Suppressor macrophage treated with lipopolysaccharide for 4 hours (primary cell): Measurements from ENCODE around the gene AKT1S1.

ENCODE experiments used
- DNase-seq: peaks from one replicate; pipeline ENCODE4 v3.0.0-alpha.2; 2020

The AKT1S1 gene

DNA sequence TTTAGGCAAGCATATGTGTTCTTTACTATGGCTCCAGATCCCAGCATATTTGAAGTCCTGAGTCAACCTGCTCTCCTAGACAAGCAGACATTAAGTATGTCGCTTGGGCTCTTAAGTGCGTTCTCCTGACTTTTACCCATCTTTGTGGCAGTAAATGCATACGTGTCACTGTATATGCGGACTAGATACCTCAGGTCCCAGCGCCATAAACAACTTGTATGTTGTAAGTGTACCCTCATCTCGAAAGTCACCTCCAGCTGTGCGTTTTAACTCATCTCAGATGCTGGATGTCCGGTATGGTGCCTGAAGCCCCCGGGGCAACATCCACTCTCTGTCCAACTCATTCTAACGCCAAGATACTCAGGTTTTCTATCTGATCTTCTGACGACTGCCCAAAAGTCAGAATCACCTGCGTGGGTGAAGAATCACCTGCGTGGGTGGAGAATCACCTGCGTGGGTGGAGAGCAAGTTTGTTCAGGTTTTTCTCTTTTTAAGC is 24.5 kb downstream of the AKT1S1 start:
- DNase-seq: no peak

DNA sequence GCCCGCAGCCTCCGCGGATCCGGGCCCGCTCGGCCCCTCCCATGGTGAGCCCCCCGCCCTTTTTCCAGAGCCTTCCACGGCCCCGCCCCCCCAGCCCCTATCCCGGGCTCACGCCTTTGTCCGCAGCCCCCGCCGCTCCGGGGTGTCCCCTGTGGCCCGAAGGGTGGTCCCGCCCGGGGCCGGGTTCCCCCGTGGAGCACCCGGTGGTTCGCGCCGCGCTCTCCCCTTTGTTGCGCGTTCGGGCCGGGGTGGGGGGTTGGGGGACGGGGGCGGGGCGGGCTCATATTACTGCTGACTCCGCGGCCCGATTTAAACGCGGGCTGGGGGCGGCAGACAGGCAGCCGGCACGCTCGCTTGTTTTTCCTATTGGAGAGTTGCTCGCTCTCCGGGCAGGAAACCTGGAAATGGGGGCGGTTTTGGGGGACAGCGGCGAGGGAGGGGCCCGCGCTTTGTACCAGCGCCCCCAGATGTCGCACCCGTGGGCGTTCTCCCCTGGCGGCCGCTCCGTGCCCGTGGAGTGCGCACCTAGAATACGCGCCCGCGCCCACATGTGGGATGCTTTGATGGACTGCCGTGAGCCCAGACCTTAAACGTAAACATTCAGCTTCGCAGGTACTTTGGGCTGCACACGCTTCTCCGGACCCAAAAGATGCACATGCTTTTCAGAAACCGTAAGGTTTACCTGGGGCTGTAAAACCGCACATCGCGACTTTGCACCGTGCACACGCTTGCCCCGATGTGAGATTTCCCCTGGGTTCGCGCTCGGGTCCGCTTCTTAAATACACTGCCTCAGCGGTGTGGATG is 25.5 kb downstream of the AKT1S1 start:
- DNase-seq: no peak

DNA sequence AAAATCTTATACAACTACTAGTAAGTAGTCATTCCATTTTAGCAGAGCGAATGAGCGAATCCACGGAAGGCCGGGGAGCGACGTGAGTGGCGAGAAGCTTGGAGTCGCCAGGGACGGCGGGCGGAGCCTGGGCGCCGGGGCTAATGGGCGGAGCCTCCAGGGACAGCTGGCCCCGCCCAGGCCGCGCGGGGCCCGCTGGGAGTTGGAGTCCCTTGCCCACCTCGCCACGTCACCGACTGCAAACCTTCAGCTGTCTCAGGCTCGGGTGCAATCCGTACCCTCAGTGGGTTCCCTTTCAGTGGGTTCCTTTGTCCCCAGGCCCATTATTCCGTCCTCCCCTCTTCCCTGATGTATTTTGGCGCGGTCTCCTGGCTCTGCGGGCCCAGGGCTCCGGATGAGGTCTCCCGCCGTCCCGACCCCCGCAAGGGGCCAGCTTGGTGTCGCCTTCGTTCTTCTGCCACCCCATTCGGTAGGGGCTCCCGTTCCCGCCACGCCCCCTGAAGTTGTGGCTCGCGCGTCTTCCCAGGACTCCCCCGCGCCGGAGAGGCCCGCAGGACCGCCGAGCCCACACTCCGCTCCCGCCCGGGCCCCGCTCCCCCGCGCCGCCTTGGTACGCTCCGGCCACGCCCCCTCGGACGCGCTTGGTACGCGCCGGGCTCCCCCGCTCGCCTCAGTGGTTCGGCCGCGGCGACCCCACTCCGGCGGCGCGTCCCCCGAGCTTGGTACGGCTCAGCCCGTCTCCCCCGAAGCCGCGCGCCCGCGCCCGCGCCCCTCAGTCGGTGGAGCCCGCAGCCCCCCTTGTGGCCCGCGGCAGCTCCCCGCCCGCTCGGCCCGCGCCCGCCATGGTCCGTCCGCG is 26.4 kb downstream of the AKT1S1 start, which contains the start of gene PTOV1:
Gene PTOV1, plus strand, starts transcription at position 673 of the 856 bp plus-strand sequence.
- peak; percentile 97 for DNase-seq

DNA sequence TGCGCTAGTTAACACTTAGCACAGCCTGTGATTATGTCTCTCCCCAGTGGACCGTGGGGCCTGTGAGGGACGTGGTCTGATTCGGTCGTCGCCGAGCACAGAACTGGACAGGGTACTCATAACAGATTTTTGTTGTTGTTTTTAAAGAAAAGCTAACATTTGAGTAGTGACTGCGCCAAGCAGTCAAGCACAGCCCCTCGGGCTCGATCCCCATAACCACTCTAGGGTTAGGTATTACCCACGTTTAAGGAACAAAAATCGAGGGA is 27.0 kb downstream of the AKT1S1 start:
- DNase-seq: no peak

DNA sequence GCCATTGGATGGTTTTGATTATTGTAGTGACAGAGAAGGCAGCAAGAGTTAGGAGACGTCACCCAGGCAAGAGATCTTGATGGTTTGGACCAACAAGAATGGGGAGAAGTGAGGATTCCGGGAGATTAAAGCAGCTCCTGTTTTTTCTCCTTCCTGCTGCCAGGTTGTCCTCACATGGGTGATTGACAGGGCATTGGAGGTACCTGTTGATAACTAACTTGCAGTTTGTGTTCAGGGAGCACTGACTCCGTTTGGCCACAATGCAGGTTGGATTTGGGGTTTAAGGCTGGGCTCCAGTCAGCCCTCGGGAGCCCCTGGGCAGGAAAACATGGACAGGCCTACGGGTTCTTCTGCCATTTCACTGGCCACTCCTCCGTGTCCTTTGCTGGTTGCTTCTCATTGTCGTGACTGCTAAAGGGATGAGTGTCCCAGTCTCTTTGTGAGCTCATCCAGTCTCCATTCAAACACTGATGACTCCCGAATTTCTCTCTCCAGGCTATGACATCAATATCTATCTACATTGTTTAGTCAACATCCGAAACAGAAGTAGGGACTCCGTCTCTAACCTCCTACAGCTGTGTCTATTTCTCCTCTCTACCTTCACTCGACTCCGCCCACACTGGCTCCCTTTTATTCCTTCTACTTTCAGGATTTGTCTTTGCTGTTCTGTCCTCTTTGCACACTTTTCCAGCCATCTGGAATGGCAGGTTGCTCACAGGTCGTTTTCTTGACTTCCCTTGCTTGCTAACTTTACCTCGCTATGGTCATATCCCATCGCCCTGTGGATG is 27.5 kb downstream of the AKT1S1 start:
- no peak for DNase-seq

DNA sequence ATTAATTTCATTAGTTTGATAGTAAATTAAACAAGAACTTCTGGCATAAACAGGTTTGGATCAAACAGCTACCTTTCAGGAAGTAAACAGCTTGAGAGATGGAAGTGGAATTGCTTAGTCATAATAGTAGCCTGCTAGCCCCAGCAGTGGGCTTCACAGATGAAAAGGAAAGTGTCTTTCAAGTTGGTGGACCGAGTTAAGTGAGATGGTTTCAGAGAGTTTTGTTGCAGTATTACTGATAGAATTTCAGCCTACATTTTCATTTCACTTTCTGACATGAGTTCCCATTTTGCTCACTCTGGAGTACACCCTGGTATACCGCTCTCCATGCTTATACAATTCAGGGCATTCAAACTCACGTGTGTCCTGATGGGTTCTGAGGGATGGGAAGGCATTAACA is 28.2 kb downstream of the AKT1S1 start:
- no peak for DNase-seq

DNA sequence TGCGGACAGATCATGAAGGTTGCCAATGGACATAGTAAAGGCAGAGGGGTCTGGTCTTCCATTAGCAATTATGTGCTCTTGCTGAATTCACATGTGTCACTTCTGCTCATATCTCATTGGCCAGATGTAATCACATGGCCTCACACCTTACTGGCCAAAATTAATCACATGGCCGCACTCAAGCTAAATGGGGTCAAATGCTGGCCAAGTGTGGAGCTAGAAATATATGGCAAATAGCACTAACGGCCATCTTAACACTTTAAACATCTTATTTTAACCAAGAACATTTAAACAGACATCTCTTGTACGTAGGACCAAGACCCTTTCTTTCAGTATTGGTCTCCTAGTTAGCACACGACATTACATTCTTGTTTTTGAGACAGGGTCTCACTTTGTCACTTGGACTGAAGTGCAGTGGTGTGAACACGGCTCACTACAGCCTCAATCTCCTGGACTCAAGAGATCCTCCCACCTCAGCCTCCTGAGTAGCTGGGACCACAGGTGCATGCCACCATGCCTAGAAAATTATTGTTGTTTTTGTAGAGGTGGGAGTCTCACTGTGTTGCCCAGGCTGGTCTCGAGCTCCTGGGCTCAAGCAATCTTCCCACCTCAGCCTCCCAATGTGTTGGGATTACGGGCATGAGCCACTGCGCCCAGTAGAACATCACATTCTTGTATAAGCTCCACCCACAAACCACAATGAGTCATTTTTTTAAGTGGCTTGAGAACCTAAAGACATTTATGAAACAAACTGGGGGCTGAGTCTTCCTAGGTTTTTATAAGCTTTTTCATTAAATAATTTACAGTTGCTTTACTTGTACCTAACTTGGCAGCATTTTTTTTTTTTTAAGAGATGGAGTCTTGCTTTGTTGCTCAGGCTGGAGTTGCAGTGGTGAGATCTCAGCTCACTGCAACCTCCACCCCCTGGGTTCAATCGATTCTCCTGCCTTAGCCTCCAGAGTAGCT is 29.1 kb downstream of the AKT1S1 start:
- DNase-seq: peak; percentile 79

DNA sequence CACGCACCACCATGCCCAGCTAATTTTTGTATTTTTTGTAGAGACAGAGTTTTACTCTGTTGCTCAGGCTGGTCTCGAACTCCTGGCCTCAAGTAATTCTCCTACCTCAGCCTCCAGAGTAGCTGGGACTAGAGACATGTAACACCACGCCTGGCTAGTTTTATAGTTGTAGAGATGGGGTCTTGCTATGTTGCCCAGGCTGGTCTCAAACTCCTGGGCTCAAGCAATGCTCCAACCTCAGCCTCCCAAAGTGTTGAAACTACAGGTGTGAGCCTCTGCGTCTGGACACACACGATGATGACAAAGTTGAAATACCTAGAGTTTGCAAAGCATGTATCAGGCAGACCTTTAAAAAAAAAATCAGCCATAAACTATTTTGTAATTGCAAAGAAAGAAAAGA is 30.7 kb downstream of the AKT1S1 start:
- no peak for DNase-seq

DNA sequence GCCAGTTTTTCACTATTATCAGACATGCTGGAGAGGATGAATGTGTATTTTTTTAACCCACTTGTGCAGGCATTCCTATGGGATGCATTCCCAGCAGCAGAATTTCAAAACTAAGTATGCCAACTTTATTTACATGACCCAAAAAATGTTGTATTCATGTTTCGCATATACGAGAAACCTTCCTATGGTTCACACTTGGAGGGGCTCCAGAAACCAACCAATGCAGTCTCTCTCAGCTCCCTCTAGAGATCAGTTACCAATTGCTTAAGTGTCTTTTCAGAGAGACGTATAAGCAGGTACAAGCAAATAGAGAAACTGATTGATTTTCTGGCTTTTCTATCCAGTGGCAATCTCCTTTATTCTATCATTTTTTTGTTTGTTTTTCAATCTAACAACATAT is 31.7 kb downstream of the AKT1S1 start:
- no peak for DNase-seq

DNA sequence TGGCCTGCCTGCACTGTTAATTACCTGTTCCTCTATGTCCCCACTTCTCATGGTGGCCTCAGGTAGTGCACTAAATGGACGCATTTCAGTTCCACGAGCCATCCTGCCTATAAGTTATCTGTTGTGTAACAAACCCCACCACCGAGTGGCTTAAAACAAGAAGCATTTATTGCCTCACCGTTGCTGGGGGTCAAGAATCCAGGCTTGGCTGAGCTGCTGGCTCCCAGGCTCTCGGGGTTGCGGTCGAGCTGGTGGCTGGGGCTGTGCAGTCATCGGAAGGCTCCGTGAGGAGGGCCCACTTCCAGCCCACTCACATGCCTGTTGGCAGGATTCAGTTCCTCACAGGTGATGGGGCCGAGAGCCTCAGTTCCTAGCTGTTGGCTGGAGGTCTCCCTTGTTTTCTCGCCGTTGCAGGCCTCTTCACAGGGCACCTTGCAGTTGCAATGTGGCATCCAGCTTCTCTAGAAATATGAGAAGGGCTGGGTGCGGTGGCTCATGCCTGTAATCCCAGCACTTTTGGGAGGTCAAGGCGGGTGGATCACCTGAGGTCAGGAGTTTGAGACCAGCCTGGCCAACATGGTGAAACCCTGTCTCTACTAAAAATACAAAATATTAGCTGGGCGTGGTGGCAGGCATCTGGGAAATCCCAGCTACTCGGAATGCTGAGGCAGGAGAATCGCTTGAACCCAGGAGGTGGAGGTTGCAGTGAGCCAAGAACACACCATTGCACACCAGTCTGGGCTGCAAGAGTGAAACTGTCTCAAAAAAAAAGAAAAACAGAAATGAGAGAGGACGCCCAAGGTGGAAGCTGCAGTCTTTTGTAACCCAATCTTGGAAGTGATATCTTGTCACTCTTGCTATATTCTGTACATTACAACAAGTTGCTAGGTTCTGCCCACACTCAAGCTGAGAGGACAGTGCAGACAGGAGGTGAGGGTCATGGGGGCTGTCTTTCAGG is 32.7 kb downstream of the AKT1S1 start:
- DNase-seq: peak; percentile 31

DNA sequence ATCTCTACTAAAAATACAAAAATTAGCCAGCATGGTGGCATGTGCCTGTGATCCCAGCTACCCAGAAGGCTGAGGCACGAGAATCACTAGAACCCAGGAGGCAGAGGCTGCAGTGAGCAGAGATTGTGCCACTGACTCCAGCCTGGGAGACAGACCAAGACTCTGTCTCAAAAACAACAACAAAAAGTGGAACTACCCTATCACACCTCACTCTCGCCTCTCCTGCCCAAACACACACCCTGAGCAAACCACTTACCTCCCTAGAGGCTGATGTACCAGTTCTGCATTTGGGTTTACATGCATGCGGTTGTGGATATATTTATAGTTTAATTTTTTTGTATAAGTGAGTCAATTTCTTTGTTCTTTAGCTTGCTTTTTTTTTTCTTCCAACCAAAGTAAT is 33.9 kb downstream of the AKT1S1 start:
- DNase-seq: no peak

DNA sequence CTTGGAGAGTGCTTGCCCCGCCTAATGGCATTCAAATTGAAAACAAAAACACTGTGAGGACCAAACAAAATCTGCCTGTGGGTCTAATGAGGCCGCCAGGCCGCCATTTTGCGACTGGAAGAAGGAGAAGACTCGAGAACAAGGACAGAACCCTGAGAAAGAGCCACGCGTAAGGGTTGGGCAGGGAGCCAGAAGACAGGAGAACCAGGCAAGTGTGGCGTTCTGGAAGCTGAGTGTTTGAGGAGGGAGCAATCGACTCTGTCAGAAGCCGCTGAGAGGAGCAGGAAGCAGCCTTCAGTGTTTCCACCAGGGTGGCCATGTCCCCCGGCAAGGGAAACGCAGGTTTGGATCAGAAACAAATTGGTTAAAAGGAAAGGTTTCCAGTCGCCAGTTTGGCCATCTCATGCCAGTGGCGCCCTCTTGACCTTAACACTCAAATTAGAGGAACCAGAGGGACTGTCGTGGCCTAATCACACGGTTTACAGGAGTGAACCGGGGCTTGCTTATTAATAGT is 36.4 kb downstream of the AKT1S1 start:
- DNase-seq: no peak

DNA sequence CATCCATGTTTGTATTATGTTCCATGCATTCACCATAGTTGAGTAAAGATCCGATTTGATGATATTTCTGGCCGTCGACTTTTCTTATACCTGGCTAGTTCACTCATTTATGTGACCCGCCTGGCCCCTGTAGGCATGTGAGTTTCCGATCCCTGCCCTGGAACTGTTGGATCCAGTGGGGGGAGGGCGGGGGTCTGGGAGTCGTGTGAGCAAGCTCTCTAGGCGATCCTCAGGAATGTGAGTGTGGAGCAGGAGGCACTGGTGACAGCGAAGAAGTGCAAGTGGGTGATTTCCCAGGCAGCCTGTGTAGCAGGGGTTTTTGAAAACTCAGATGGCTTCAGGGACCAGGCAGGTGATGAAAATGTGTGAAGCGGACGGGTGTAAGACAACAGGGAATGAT is 36.8 kb downstream of the AKT1S1 start:
- DNase-seq: no peak

DNA sequence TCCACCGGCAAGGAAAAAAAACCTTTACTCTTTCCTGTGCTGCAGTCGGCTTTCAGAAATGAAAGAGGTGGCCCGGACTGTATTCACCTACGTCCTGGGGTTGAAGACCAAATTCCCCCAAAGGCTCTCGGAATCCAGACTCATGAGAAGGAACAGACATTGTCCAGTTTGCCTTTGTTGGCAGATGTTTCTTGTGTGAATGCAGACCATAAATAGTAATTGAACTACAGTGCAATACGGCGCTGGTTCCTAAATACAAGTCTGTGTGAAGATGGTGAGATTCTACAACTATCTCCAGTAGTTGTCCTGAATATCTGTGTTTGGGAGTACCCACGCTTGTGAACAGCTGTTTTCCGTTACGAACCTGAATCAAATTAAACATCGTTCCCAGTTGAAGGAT is 37.4 kb downstream of the AKT1S1 start:
- DNase-seq: no peak

DNA sequence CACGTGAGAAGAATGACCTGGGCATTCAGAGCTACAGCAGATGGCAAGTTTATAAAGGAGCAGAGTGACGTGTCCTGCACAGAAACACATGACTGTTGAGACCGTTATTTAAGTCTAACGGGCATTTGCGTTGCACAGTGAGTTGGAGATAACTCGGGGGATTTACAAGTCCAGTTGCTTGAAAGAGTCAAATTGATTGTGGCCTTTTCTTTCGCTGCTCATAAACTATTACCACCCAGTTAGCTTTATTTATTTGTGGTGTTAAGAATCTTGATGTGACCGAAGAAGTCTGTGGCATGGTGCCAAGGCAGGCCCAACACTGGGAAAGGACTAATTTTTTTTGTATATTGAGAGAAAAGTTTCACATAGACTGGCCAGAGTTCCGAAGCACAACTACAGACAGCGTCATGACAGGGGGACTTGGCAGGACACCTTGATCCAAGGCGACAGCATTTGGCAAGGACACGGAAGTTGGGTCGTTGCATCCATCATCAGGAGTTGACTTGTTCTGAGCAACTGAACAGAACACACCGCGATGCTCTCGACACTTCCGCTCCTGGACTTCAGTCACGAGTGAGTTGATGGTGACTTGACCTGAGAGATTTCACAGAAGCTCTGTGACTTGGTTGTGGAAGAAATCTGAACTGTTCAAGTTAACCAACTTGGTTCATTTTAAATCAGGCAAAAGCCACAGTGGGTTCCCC is 38.1 kb downstream of the AKT1S1 start:
- DNase-seq: no peak

DNA sequence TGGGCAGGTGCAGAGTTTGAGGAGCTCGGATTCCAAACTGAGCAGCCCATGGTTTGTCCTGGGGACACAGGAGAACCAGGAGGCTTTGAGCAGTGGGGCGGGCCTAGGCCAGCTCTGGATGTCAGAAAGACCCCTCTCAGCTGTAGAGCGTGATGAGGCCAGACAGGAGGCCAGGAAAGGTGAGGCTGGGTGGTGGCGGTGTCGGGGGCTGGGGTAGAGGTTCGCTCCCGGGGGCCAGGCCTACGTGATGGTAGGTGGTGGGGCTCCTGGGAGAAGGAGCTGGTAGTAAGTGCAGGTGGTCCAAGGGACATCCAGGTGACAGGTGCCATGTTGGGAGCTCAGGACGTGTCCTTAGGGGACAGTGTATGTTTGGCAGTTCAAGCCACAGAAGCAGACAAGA is 39.7 kb downstream of the AKT1S1 start:
- DNase-seq: no peak

DNA sequence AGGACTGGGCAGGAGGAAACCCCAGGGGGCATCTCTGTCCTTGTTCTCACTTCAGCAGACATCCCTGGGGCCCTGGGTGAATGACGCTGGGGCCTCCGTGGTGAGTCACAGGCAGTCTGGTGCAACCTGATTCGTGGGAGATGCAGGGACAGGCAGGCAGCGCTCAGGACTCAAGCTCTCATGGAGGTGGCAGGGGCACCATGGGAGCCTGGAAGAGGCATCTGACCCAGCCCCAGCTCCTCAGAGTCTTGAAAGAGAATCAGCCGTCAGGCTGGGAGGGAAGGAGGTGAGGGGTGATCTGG is 40.2 kb downstream of the AKT1S1 start:
- no peak for DNase-seq

DNA sequence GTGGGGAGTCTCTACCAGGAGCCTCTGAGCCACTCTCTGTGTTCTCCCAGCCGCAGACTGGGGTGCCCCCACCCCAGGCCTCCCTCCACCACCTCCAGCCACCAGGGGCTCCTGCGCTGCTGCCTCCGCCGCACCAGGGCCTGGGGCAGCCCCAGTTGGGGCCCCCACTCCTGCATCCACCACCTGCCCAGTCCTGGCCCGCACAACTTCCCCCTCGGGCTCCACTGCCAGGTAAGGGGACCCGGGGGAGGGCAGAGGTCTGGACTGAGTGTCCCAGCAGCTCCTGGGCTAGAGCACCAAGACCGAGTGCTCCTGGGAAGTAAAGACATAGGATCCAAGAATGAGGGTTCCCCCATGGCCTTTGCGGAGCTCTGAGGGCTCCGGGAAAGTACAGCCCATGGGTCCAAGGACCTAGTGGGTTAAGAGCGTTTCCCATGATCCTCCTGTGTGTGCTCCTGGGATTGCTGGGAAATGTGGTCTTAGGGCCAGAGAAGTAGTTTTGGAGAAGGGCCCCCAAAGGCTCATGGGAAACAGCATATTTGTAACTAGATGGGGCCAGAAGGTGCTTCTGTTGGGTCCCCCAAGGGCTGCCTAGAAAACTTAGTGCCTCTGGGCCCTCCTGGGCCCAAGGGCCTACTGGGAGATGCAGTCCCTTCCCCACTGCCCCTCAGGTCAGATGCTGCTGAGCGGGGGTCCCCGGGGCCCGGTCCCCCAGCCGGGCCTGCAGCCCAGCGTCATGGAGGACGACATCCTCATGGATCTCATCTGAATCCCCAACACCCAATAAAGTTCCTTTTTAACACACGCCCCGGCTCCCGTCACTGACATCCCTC is 40.8 kb downstream of the AKT1S1 start:
- no peak for DNase-seq

DNA sequence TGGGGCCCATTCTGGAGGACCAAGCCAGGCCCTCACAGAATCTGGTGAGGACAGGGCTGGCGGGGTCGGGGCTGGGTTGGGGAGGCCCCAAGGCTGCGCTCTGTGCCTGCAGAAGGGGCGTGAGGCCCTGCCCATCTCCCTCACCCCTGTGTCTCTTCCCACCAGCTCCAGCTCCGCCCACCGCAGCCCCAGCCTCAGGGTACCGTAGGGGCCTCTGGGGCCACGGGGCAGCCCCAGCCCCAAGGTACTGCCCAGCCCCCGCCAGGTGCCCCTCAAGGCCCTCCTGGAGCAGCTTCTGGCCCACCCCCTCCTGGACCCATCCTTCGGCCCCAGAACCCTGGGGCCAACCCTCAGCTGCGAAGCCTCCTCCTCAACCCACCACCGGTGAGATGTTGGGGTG is 41.6 kb downstream of the AKT1S1 start:
- DNase-seq: no peak
